Epidermal melanocyte (primary cell): ENCODE data around the gene HOXA3.

Experiments
- DNase-seq: peaks from one replicate; pipeline ENCODE4 v3.0.0; 2011; ENCODE audit warnings: low spot score; ENCODE audit not compliant: insufficient read length

Gene HOXA3

DNA sequence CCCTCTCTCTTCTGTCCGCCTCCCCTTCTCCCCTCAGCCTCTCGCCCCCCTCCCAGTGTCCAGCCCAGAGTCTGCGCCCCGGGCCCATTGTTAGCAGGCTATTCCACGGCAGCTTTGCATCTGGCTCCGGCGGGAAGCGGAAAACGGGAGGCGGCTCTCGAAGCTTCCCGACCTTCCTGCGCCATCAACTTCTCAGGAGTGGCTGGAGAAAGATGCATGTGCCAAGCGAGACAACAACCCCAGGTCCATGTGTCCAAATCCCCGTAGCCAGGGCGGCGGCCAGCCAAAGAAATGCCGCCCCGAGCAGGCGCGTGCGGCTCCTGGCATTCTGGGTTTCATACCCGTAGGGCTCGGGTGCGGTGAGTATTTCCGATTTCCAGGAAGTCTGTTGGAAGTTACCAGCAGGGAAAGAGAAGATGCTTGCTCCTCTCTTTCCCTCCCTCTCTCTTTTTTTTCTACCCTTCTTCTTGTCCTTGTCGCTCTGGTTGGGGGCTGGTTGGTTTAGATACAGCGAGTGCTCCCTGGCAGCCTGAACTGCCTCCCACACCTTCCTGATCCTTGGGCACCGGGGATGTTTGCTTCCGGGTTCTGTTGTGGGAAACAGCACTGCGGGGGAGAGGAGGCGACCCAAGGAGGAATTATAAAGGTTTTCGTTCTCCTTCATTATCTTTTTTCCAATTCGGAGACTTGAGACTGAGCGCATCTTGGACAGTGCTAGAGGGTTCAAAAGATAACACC is 48.7 kb downstream of the HOXA3 start:
- no peak for DNase-seq

DNA sequence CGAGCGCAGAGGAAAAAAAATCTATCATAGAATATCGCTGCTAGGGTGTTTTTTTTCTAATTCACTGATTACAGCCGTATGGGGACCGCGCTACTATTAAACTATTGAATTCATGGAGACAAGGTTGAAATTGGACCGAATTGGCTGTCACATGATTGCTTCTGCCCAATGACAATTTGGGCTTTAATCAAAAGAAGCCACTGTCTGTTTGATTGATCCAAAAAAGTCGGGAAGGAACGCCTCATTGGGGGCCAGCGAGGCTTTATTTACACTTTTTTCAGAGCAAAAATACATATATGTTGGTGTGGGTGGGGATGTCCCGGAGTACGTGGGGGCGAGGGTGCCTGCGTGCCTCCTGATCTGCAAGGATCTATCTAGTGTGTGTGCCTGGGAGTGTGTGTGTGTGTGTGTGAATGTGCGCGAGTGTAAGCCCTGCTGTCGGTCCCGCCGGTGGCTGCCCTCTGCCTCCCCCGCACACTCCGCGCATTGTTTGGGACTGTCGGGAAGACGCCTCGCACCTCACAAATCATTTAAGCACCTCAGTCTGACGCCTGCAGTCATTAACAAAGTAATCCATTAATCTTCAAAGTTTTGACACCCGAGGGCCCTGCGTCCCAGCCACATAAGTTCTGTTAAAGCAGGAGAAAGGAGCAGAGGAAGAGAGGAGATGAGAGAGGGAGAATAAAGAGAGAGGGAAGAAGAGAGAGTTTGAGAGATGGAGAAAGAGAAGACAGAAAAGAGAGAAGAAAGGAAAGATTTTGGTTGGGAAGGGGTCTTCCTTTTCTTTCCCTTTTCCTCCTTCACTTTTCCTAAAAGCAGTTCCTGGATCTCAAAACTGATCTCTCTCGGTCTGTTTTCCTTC is 49.6 kb downstream of the HOXA3 start, which contains the start of gene HOXA2:
Gene HOXA2, minus strand, starts transcription at position 103 of the 862 bp plus-strand sequence. CDS start 183 bp downstream, outside the sequence.
- DNase-seq = no peak

DNA sequence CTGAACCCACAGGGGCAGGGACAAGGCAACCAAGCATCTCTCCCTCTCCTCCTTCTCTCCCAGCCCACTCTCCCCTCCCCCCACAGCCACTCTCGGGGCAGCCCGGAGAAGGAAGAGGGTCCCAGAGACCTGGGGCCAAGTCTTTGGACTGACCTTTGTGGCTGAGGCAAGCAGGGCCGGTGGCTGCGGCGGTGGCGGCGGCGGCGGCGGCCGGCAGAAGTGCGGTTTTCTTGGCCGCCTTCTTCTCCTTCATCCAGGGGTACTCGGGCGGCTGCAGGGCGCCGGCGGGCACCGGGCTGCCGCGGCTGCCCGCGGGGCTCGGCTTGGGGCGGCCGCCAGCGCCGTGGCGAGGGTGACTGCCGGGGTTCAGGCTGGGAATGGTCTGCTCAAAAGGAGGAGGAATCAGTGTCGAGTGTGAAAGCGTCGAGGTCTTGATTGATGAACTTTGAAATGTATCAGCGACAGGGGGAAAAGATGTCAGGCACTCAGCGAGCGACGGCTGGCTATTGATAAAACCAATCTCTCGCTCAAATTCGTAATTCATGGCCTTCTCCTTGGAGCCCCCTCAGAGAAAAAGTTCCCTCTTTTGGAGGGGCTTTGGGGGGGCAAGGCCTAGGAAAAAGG is 50.3 kb downstream of the HOXA3 start:
- DNase-seq = no peak

DNA sequence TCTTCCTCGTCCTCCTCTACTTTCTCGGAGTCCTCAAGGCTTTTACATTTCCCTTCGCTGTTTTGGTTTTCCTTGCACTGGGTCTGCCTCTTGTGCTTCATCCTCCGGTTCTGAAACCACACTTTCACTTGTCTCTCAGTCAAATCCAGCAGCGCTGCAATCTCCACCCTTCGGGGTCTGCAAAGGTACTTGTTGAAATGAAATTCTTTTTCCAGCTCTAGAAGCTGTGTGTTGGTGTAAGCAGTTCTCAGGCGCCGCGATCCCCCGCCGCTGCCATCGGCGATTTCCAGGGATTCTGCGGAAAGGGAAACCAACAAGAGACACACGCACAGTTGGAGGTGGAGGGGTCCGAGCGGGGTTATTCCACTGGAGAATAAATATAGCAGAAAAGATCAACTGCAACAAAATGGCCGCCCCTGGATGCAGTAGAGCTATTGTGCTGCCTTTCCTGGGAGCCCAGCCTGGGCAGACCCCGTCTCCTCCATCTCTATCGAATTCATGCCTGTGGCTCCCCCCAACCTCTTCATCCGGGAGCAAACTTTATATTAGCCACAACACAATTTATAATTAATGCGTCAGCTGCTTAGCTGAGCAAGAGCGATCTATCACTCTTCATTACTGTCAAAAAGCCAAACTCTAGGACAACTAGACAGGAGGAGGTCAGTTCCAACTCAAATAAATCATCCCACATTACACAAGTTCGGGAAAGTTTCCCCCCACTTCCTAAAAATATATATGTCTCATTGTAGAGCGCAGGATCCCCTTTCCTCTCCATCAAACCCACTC is 51.0 kb downstream of the HOXA3 start:
- no peak for DNase-seq

DNA sequence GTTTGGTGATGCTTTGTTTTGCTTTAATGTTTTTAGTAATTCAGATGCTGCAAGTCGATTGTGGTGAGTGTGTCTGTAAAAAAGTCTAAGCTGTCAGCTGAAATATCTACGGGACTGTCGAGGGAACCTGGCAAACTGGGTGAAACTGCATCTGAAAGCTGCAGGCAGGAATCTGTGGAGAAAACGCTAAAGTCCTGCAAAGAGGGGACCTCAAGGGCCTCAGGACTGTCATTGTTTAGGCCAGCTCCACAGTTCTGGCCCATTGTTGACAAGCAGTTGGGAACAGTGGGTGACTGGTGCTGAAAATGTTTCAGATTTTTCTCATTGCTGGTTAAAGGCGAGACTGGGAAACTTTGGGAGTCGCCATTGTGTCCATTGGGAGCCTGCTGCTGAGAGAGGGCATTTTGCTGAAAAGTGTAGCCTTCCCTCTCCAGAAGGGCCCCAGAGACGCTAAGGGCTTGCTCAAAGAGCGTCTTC is 51.7 kb downstream of the HOXA3 start:
- DNase-seq = no peak

DNA sequence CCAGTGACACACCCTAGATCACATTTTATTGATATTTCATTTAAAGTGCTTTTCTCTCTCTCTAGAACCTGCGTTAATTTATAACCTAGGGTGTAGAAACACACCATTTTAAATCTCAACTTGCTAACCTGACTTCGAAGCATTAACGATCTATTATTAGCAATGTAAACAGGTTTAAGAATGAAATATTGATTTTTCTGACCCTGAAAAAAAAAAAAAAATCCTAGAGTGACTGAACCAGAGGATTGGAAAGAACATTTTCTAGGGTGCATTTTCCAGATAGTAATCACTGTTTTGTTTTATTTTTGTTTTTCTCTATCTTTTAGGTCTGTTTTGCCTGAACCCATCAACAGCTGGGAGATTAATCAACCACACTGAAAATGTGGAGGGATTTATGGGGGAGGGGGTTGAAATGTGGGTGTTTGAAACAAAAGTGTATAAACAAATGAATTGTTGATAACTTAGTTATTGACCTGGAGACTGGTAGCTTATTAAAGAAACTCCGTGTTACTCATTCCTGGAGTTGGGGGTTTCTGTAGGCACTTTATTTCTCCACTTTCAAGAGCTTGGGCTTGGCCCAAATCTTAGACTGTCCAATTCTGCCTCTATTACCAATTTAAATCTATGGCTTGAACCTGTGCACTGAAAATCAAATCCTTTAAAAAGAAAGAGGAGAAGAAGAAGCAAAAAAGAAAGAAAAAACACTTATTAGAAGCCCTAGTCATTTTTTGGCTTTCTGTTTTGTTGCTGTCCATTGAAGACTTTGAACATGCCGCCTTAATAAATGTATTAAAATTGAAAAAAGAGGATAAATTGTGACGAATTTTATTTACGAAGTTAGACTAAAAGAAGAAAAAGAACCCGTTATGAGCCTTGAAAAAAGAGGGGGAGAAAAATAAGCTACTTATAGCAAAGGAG is 52.7 kb downstream of the HOXA3 start:
- DNase-seq = no peak

DNA sequence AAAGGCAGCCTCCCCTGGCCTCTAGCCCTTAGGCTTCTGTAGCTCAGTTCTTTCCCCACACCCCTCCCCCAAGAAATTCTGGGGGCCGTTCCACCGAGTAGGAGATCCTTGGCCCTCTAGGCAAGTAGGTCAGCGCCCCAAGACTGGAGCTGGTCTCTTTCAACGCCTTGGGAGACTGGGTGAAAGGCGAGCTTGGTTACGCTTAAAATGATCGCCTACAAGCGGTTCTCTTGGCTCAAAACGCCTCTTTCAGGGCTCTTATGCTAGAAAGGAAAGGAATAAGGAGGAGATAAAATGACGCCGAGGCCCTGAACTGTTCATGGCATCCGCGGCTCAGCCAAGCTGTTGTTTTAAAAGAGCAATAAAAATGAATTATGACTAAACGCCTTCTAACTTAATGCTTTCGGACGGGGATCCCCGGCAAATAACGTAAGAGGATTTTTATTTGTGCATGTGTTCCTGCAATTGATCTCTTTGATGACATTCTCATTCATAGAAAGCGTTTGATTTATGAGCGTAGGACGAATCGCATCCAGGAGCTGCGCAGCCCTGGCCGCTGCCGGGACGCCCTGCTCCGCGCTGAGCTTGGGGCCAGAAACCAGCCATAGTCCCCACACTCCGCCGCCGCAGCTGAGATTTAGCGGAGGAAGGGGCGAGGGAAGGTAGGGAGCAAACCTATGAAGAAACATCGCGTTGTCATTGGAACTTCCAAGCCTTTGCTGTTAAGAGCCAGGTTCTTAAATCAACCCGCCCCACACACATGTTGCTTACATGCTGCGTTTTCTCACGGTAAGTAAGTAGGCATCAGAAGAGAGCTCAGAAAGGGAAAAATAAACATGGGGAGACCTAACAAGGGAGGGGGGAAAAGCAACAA is 53.6 kb downstream of the HOXA3 start:
- DNase-seq = no peak

DNA sequence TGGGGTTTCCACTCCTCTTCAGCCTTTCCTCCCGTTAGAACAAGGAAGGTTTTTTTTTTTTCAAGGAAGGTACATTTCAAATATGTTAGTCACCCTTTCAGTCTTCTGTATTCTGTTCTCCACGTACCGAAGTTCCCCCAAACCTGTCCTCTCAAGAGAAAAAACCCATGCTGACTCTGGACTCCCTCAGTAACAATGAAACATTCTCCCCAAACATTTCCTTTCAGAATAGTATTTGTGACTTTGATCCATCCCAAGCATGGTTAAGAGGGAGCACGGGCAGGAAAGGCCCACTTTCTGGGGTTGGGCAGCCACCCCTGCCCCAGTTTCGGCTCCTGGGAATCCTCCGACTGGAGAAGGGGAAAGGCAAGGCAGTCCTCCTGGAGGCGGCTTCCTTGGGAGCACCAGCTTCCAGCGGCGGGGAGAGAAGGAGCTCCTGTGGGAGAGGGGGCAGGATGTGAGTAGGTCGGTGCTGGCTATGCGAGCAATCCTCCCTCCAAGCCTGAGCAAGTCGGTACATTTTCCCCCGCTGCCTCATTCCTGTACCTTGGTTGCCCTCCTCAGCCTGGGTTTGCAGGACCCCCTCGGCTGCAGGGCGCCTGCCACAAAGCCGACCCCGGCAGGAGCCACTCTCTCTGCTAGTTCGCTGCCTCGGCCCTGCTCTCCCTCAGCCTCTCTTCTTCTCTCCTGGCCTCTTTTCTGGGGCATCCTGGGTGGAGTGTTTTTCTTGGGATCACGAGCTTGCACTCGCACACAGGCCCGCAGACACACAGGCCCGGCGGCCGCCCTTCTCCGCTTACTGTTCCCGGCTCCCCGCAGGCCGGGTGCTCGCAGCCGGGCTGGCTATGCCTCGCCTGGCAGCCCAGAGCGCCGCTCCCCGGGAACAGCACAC is 54.5 kb downstream of the HOXA3 start:
- no peak for DNase-seq

DNA sequence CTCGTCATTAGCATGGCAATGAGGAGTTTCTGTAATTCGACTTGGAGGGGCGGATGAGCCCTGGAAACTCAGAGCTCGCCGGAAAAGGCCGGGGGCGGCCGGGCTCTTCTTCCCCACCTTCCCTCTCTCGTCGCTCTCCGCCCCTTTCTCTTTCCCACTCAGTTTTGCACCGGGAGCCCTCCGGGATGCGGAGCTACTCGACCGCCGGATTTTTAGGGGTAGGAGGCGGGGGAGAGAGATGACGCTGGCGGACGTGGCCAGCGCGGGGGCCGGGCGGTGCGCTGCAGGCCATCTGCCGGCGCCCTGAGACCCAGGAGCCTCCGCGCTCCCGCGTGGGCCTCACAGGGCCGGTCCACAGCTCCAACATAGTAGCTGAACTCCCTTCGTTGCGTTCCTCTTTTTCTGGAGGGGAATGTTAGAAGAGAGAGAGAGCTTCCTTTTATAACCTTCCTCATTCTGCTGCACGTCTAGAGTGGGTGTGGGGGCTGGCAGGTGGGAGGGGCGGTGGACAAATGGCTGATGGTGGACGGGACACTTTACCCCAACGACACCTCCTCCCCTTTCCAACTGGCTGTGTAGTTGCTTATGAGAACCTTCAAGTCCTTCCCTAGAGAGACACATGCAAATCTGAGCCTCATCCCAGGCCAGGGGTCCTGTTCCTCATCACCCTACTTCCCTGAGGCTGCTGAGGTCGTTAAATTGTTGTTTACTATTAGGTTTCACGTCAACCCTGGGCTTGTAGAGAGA is 55.4 kb downstream of the HOXA3 start:
- DNase-seq = peak; percentile 74

DNA sequence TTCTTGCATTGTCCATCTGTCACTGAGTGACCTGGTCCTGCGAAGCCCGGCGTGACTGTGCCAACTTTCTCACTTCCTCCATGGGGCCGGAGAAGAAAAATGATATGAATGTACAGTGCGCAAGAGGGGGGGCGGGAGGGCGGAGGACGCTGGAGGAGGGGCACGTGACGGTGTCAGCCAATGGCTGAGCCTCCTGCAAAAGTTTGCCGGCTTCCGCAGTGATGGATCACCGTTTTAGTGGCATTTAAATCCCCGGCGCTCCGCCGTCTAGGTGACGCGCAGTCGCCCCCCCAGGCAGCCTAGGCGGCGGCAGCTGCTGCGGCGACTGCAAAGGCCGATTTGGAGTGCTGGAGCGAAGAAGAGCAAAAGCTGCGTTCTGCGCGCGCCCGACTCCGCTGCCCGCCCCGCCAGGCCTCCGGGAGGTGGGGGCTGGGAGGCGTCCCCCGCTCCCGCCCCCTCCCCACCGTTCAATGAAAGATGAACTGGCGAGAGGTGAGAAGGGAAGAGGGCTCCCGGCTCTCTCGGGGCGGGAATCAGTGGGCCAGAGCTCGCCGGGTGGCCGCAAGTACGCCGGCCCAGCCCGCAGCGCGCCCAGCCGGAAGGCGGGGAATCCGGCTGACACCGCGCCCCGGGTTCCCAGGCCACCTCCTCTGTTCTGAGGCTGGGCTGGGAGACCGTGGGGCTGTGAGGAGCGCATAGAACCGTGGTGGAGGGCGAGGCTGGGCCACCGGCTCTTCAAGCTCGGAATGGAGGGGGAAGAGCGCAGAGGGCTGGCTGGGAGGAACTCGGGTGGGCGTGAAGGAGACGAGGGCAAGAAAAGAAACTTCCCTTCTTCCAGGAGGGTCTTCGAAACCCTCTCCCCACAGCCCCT is 56.3 kb downstream of the HOXA3 start, which contains the start of gene HOXA1:
Gene HOXA1, minus strand, starts transcription at position 104 of the 871 bp plus-strand sequence. Its CDS starts 88 bp downstream, at position 16.
- DNase-seq = peak; percentile 99

DNA sequence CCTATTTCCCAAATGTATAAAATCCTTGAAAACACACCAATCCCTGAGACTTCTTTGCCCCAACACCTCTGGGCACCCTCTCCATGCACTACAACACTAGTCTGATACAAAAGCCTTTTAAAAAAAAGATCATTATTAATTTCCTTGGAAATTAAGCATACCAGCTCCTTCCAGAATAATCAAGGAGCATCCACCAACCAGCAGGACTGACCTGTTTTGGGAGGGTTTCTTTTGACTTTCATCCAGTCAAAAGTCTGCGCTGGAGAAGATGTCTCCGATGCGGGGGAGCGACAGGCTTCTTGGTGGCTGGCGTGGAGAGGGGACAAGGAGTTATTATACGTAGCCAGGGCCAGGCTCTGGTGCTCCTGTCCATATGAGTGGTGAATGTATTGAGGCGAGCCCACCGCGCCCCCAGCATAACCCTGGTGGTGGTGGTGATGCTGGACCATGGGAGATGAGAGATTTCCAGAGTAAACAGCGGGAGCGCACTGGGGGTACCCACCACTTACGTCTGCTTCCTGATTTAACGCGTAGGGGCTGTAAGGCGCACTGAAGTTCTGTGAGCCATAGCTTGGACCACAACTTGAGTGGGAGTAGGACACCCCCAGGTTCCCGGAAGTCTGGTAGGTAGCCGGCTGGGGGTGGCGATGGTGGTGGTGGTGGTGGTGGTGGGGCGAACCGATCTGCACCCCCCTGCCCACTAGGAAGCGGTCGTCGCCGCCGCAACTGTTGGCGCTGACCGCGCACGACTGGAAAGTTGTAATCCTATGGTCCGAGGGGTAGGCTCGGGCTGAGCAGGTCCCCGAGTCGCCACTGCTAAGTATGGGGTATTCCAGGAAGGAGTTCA is 57.1 kb downstream of the HOXA3 start:
- no peak for DNase-seq

DNA sequence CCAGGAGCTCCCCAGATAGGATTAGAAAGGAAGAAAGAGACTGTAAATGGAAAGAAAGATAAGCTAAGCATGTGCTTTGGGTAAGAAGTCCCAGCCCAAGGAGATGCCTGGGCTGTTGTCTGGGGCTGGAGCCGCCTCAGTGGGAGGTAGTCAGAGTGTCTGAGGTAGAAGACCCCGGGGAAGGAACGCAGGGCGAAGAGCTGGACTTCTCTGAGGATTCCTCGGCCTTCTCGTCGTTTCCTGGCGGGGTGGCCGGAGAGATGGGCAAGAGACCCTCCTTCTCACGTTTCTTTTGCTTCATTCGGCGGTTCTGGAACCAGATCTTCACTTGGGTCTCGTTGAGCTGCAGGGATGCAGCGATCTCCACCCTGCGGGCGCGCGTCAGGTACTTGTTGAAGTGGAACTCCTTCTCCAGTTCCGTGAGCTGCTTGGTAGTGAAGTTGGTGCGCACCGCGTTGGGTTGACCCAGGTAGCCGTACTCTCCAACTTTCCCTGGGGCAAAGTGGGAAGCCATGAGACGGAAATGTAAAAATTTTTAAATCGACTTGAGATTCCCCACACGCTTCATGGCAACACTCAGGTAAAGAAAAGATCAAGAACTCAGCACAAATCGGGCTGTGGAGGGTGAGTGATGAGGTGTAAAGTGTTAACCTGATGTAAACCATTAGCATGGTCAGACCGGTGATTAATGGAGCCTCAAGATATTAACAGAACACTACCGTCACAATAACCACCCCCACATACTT is 57.9 kb downstream of the HOXA3 start:
- DNase-seq = no peak

DNA sequence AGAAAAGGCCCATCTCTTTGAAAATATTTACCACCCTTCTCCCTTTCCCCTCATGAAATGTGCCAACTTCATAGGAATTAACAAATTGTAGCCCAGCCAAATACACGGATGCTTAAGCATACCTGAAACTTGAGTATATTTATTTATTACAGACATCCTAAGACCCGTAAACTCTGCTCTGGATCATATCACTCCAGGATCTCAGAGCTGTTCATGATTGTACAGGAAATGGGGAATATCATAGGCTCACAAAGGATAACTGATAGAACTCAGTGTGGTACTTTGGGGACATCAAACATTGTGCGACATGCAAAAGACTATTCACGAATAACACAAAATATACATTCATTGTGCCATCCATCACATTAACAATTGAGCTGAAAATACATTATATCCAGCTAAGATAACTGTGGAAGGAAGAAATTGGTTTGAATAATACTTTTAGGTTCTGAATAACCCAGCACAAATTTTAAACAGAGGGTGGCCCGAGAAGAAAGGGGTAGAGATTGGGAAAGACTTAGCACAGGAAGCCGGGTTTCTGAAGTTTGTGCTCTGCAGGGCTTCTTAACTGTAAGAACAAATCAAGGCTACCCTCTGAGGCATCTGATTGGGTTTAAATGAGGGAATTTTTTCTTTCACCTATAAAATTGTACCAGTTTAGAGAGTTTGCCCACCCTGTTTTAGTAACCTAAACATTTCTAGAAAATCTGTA is 59.0 kb downstream of the HOXA3 start:
- no peak for DNase-seq

DNA sequence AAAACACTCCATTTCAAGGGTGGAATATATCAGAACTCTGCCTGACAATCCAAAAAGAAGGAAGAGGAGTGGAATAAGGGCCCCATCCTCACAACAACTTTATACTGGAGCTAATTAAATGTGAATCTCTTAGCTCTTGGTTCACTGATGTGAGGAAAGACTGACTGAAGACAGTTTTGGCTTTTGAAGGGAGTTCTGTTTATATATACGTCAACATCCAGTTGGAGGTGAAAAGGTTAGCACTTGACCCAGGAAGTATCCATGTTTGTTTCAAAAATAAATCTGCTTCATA is 59.6 kb downstream of the HOXA3 start:
- no peak for DNase-seq
